HG03159 (cell line): ENCODE measurements around the gene TPRKB.
"Not testable (repeated sequence)": the region's sequence is repeated elsewhere in the genome, so short reads cannot be mapped to it uniquely, and the experiment has no call there.

Source experiments
- ATAC-seq: cut with Tn5 transposase; IDR thresholded peaks from one replicate; pipeline ENCODE4 v1.9.1; 2021; ENCODE audit warnings: mild to moderate bottlenecking, moderate library complexity; ENCODE audit not compliant: unreplicated experiment

The TPRKB gene

GRCh38 chr2:73740767-73741166 is 3.6 kb upstream of the TPRKB start:
- ATAC-seq = no peak

- ATAC-seq = no peak
Measured at GRCh38 chr2:73739101-73739500, 2.0 kb upstream of the TPRKB start.

- no peak for ATAC-seq
Measured at GRCh38 chr2:73736378-73736777, 767 bp downstream of the TPRKB start.

- ATAC-seq = no peak
Measured at GRCh38 chr2:73730810-73731209, 6.3 kb downstream of the TPRKB start.

- no peak for ATAC-seq
Measured at GRCh38 chr2:73728711-73729110, 8.4 kb downstream of the TPRKB start.

GRCh38 chr2:73728043-73728442 is 9.1 kb downstream of the TPRKB start:
- ATAC-seq = no peak

GRCh38 chr2:73726657-73727056 is 10.5 kb downstream of the TPRKB start:
- ATAC-seq = not testable (repeated sequence)

- no peak for ATAC-seq
Measured at GRCh38 chr2:73718851-73719621, 18.1 kb downstream of the TPRKB start.

GRCh38 chr2:73718421-73718820 is 18.7 kb downstream of the TPRKB start:
- no peak for ATAC-seq

- ATAC-seq = not testable (repeated sequence)
Measured at GRCh38 chr2:73717695-73718094, 19.4 kb downstream of the TPRKB start.

- ATAC-seq = no peak
Measured at GRCh38 chr2:73717251-73717606, 19.9 kb downstream of the TPRKB start.

- no peak for ATAC-seq
Measured at GRCh38 chr2:73716543-73717250, 20.4 kb downstream of the TPRKB start.

- no peak for ATAC-seq
Measured at GRCh38 chr2:73714091-73714490, 23.1 kb downstream of the TPRKB start.

GRCh38 chr2:73708527-73708926 is 28.6 kb downstream of the TPRKB start:
- no peak for ATAC-seq

GRCh38 chr2:73707636-73708035 is 29.5 kb downstream of the TPRKB start:
- no peak for ATAC-seq

- ATAC-seq = no peak
Measured at GRCh38 chr2:73707058-73707457, 30.1 kb downstream of the TPRKB start.

GRCh38 chr2:73705091-73705490 is 32.1 kb downstream of the TPRKB start:
- ATAC-seq = no peak

- ATAC-seq = no peak
Measured at GRCh38 chr2:73704285-73704684, 32.9 kb downstream of the TPRKB start.

- ATAC-seq = no peak
Measured at GRCh38 chr2:73703675-73704074, 33.5 kb downstream of the TPRKB start.

- not testable (repeated sequence) for ATAC-seq
Measured at GRCh38 chr2:73702852-73703493, 34.2 kb downstream of the TPRKB start.

- no peak for ATAC-seq
Measured at GRCh38 chr2:73701968-73702665, 35.0 kb downstream of the TPRKB start.

- not testable (repeated sequence) for ATAC-seq
Measured at GRCh38 chr2:73701448-73701765, 35.7 kb downstream of the TPRKB start.
